K562 (cell line): Measurements from ENCODE around the gene RABGAP1. TPM values are rescaled to one million over a fixed set of nuclear protein-coding genes. Genes with fewer than 3 reads are reported as not detected.

Experiments
- ATAC-seq: fragments of 200-7000 bp; cut with Tn5 transposase; 3 replicates; pipeline ENCODE4 v1.9.1; 2020; ENCODE audit warnings: moderate library complexity
- BruUV-seq: library from RNA; stranded (reverse); fragments of 400-500 nt; replicated peaks from 2 replicates; lab custom pipeline; 2021; lab: Mats Ljungman, UMichigan
- CTCF ChIA-PET: fragments of 300-600 bp; formaldehyde crosslinking; extraction: SDS; loops from one replicate; lab custom pipeline; 2021; ENCODE audit warnings: low intra/inter-chr PET ratio; lab: Yijun Ruan, JAX
- POLR2A ChIA-PET: fragments of 300-600, 350-650 bp; sonication (Branson Sonifier 250); formaldehyde crosslinking; extraction: SDS; loops from one replicate; lab custom pipeline; 2021; ENCODE audit warnings: antibody characterized with exemption, inconsistent platforms; lab: Yijun Ruan, JAX
- DNase-seq, 4 experiments: peaks; one replicate each; pipeline versions ENCODE4 v3.0.0 to v3.0.0-alpha.2; 2011 to 2018; ENCODE audit warnings: low spot score in 3 of 4, mixed read lengths in 3 of 4; ENCODE audit errors: extremely low read depth in 1 of 4
- FAIRE-seq: peaks from 2 replicates; lab custom pipeline; 2011; peaks lifted over from hg19 to GRCh38; lab: Jason Lieb, UNC
- H2AFZ ChIP-seq: 2 replicates; pipeline ENCODE4 v1.6.0; 2011; ENCODE audit warnings: low read depth, low read length, control low read depth, inconsistent platforms
- H3K27ac ChIP-seq: fragments of 200-600 bp; 3 replicates; pipeline ENCODE4 v1.8.0; 2011; ENCODE audit warnings: low read depth, mild to moderate bottlenecking, control low read depth, inconsistent platforms, low read length, moderate library complexity, mixed read lengths; ENCODE audit errors: extremely low read depth
- H3K27me3 ChIP-seq, 2 experiments: fragments of 300-600 bp in 1 of 2; 2 replicates in 1 of 2; 3 replicates in 1 of 2; pipeline versions ENCODE4 v1.6.0 to v1.8.0; 2011; ENCODE audit warnings: inconsistent platforms in 2 of 2, low read length in 2 of 2, mild to moderate bottlenecking in 1 of 2, mixed read lengths in 1 of 2, moderate library complexity in 1 of 2; ENCODE audit not compliant: control insufficient read depth in 2 of 2, insufficient read depth in 2 of 2
- H3K36me3 ChIP-seq: fragments of 300-600 bp; 3 replicates; pipeline ENCODE4 v1.8.0; 2011; ENCODE audit warnings: mild to moderate bottlenecking, low read length, inconsistent platforms; ENCODE audit not compliant: control insufficient read depth, insufficient read depth
- H3K4me1 ChIP-seq, 2 experiments: fragments of 200-600 bp in 1 of 2; replicated peaks in 1 of 2; 2 replicates in 1 of 2; 3 replicates in 1 of 2; pipeline versions ENCODE4 v1.5.1 to v1.8.0; 2011; ENCODE audit warnings: inconsistent platforms in 2 of 2, low read length in 2 of 2, mild to moderate bottlenecking in 1 of 2, mixed read lengths in 1 of 2, moderate library complexity in 1 of 2; ENCODE audit not compliant: control insufficient read depth in 2 of 2, insufficient read depth in 2 of 2
- H3K4me2 ChIP-seq: 2 replicates; pipeline ENCODE4 v1.6.1; 2011; ENCODE audit warnings: low read length, control low read depth, inconsistent platforms, mixed read lengths; ENCODE audit not compliant: insufficient read depth
- H3K4me3 ChIP-seq: fragments of 200-600 bp; sonication (generic), shearing (Covaris generic); 2 replicates; pipeline ENCODE4 v1.5.1; 2016; ENCODE audit warnings: control low read depth, inconsistent platforms
- H3K79me2 ChIP-seq: fragments of 200-600 bp; 3 replicates; pipeline ENCODE4 v1.8.0; 2011; ENCODE audit warnings: low read length, inconsistent platforms; ENCODE audit not compliant: control insufficient read depth, insufficient read depth
- H3K9ac ChIP-seq, 2 experiments: 2 replicates each; pipeline versions ENCODE4 v1.6.0 to v1.6.1; 2011; ENCODE audit warnings: low read depth in 2 of 2, low read length in 2 of 2, control low read depth in 1 of 2, inconsistent platforms in 1 of 2, mild to moderate bottlenecking in 1 of 2, mixed read lengths in 1 of 2; ENCODE audit not compliant: insufficient read depth in 1 of 2
- H3K9me1 ChIP-seq: one replicate; pipeline ENCODE4 v1.6.0; 2011; ENCODE audit warnings: inconsistent platforms, mild to moderate bottlenecking, low read length, moderate library complexity; ENCODE audit not compliant: control insufficient read depth, insufficient read depth
- H3K9me3 ChIP-seq: replicated peaks from 2 replicates; pipeline ENCODE4 v1.5.1; 2011; ENCODE audit warnings: low read depth, low read length, inconsistent platforms; ENCODE audit not compliant: control insufficient read depth, insufficient read depth
- H4K20me1 ChIP-seq: replicated peaks from 2 replicates; pipeline ENCODE4 v1.6.1; 2011; ENCODE audit warnings: low read length, inconsistent platforms, mixed read lengths; ENCODE audit not compliant: control insufficient read depth, insufficient read depth
- GATA2 ChIP-seq: sonication (generic); formaldehyde crosslinking; IDR thresholded peaks from 2 replicates; pipeline ENCODE4 v1.4.0; 2020; ENCODE audit warnings: mild to moderate bottlenecking, missing genetic modification reagents
- GATAD2B ChIP-seq: fragments of 450-650 bp; IDR thresholded peaks from 2 replicates; pipeline ENCODE4 v1.6.1; 2017; ENCODE audit warnings: mild to moderate bottlenecking, borderline replicate concordance
- GTF2F1 ChIP-seq: IDR thresholded peaks from 2 replicates; pipeline ENCODE4 v1.6.1; 2011; ENCODE audit warnings: low read depth, low read length, improper control_type of control experiment
- PHF21A ChIP-seq: fragments of 450-650 bp; IDR thresholded peaks from 2 replicates; pipeline ENCODE4 v1.6.1; 2017; ENCODE audit warnings: low read depth, borderline replicate concordance
- RBM34 ChIP-seq: fragments of 200-400 bp; formaldehyde crosslinking; IDR thresholded peaks from 2 replicates; pipeline ENCODE4 v1.6.1; 2018; ENCODE audit warnings: low read length, borderline replicate concordance; ENCODE audit not compliant: insufficient read depth
- SRSF9 ChIP-seq: fragments of 200-400 bp; formaldehyde crosslinking; IDR thresholded peaks from 2 replicates; pipeline ENCODE4 v1.6.1; 2017; ENCODE audit warnings: low read depth, low read length, borderline replicate concordance
- ZNF24 ChIP-seq: fragments of 450-650 bp; IDR thresholded peaks from 2 replicates; pipeline ENCODE4 v1.6.1; 2016
- WGBS: fragments of 100-300 bp; shearing (Covaris generic); methylation state at CpG from one replicate; pipeline ENCODE4 v1.1.6; 2016; ENCODE audit warnings: low coverage, mixed read lengths; ENCODE audit not compliant: insufficient coverage; ENCODE audit errors: missing lambda C conversion rate; 5-methylcytosine and 5-hydroxymethylcytosine counted together
- in situ Hi-C: fragments of 300-500 bp; cut with MboI; formaldehyde crosslinking; loops from 4 replicates; pipeline ENCODE4 v1.15.0; 2018; ENCODE audit warnings: inconsistent platforms, mixed read lengths
- intact Hi-C: fragments of 100-400 bp; cut with micrococcal nuclease; formaldehyde crosslinking; loops from 2 replicates; pipeline ENCODE4 v1.14.2; 2022
- polyA plus RNA-seq, 8 experiments: library from polyadenylated mRNA; depleted of rRNA in 4 of 8; stranded (reverse) in 5 of 8; unstranded in 3 of 8; fragments of >200 nt; fragmentation: Nextera tagmentation in 2 of 8; fragmentation: Illumina TruSeq in 1 of 8; extraction: Ambion mirVana in 2 of 8; extraction: Trizol in 1 of 8; gene quantifications; 2 replicates each; pipeline versions ENCODE4 v1.2.1 to v1.2.3, GENCODE V29; 2011 to 2014; ENCODE audit warnings: inconsistent platforms in 1 of 8, missing spikeins in 1 of 8
- total RNA-seq, 7 experiments: library from RNA; depleted of rRNA in 6 of 7; stranded (reverse); fragments of >200 nt in 6 of 7; fragmentation: Illumina TruSeq in 2 of 7; extraction: Trizol in 2 of 7; gene quantifications; 2 replicates each; pipeline versions ENCODE4 v1.2.1 to v1.2.3, GENCODE V29; 2011 to 2021; ENCODE audit warnings: low replicate concordance in 1 of 7
- TF ChIP-seq, protein P1 (sequence below): fragments of 450-650 bp; IDR thresholded peaks from 2 replicates; pipeline ENCODE4 v1.6.1; 2016; ENCODE audit warnings: borderline replicate concordance
- TF ChIP-seq, protein P2 (sequence below): fragments of 450-650 bp; IDR thresholded peaks from 2 replicates; pipeline ENCODE4 v1.6.1; 2016; ENCODE audit warnings: low read depth, mild to moderate bottlenecking, moderate library complexity
- TF ChIP-seq, protein P3 (sequence below): fragments of 450-650 bp; IDR thresholded peaks from 2 replicates; pipeline ENCODE4 v1.6.1; 2014; ENCODE audit warnings: low read depth, mild to moderate bottlenecking, moderate library complexity, borderline replicate concordance
- TF ChIP-seq, protein P4 (sequence below): fragments of 450-650 bp; IDR thresholded peaks from 2 replicates; pipeline ENCODE4 v1.7.1; 2018; ENCODE audit warnings: mild to moderate bottlenecking, low read depth; ENCODE audit not compliant: partially characterized antibody
- TF ChIP-seq, protein P5 (sequence below): fragments of 250-450 bp; sonication (Bioruptor Pico); IDR thresholded peaks from 2 replicates; pipeline ENCODE4 v1.5.1; 2021; ENCODE audit warnings: mild to moderate bottlenecking

Gene RABGAP1
- total and polyA plus RNA-seq, 9 of the 15 experiments (the other 6 are each of a cell fraction or from before 2014, with no cell fraction given), result 1.5 to 22.7 (median 13.1) TPM

DNA sequence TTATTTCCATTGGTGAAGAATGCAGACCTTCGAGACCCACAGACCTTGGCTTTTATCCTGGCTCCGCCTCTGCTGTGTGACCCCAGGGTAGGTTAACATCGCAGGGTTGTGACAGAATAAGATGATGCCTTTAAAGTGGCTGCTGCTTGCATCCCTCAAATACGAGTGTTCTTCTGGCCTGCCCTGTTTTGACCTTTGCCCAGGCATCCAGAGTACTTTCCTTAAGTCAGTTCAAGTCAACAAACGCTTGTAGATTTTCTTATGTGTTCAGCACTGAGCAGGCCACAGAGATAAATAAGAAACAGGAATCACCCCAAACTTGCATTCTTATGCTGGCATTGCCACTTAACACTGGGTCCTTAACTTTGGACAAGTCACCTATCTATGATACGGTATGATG is 142.9 kb downstream of the RABGAP1 start (continued):
- TF ChIP-seq, protein P1, sequence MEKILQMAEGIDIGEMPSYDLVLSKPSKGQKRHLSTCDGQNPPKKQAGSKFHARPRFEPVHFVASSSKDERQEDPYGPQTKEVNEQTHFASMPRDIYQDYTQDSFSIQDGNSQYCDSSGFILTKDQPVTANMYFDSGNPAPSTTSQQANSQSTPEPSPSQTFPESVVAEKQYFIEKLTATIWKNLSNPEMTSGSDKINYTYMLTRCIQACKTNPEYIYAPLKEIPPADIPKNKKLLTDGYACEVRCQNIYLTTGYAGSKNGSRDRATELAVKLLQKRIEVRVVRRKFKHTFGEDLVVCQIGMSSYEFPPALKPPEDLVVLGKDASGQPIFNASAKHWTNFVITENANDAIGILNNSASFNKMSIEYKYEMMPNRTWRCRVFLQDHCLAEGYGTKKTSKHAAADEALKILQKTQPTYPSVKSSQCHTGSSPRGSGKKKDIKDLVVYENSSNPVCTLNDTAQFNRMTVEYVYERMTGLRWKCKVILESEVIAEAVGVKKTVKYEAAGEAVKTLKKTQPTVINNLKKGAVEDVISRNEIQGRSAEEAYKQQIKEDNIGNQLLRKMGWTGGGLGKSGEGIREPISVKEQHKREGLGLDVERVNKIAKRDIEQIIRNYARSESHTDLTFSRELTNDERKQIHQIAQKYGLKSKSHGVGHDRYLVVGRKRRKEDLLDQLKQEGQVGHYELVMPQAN, result no peak
- no peak for TF ChIP-seq GTF2F1
- no peak for TF ChIP-seq RBM34
- TF ChIP-seq, protein P2, sequence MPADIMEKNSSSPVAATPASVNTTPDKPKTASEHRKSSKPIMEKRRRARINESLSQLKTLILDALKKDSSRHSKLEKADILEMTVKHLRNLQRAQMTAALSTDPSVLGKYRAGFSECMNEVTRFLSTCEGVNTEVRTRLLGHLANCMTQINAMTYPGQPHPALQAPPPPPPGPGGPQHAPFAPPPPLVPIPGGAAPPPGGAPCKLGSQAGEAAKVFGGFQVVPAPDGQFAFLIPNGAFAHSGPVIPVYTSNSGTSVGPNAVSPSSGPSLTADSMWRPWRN, result no peak

DNA sequence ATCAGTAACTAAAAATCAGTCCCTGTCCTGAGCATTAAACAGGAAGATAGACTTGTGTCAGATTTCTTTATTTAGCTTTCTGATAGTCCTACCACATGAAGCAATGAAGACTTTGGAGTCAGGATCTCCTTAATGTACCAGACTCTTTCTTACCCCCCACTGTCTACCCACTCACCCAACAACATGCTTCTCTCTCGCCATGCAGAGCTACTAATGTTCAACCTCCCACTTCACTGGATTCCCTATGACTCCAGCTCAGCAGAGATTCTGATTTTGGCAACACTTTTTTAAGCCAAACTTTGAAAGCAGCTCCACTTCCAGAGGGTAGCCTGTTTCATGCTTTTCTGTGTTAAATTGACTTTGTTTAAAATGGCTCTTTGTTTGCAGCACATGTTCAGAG is 143.4 kb downstream of the RABGAP1 start:
- no peaks in the 10 kb centered on the region for H4K20me1 ChIP-seq
- H3K79me2 ChIP-seq, result no peaks in the 10 kb centered on the region
- H3K4me1 ChIP-seq, result no peaks in the 10 kb centered on the region; a peak in 1 of 5 replicates
- ChIA-PET CTCF (interaction anchor here (0.6 kb wide), 1 partner anchor 17 kb away, joined by 3 read pairs; no protein-coding TSS in a partner anchor), POLR2A (interaction anchor here (0.7 kb wide), 1 partner anchor 266 kb away, joined by 3 read pairs; no protein-coding TSS in a partner anchor)
- H3K9ac ChIP-seq, result no peak overlapping the region
- peaks cover 22% of the 10 kb centered on the region; the same call in 2 of the 3 replicates for H3K36me3 ChIP-seq
- H3K9me1 ChIP-seq, result no peaks in the 10 kb centered on the region
- DNase-seq, result no peak
- H3K4me3 ChIP-seq, result no peak overlapping the region
- H3K9me3 ChIP-seq, result no peaks in the 10 kb centered on the region
- intact Hi-C loops, result loop anchor here (10.0 kb wide), 1 partner anchor 141 kb away; no protein-coding TSS in a partner anchor
- H3K27ac ChIP-seq, result no peak overlapping the region
- H2AFZ ChIP-seq, result no peak overlapping the region
- H3K4me2 ChIP-seq, result no peak overlapping the region
- in situ Hi-C loops, result loop anchor here (5.0 kb wide), 1 partner anchor 268 kb away; no protein-coding TSS in a partner anchor
- ATAC-seq, result no peak
- no TSS peak for BruUV-seq
- no peak for FAIRE-seq
- H3K27me3 ChIP-seq, result no peaks in the 10 kb centered on the region
- WGBS, result 92% methylated on average over 1 of the region's 1 CpG
- TF ChIP-seq ZNF24 (no peak), GATA2 (no peak), SRSF9 (no peak), GATAD2B (no peak), PHF21A (no peak)
- TF ChIP-seq, protein P3, sequence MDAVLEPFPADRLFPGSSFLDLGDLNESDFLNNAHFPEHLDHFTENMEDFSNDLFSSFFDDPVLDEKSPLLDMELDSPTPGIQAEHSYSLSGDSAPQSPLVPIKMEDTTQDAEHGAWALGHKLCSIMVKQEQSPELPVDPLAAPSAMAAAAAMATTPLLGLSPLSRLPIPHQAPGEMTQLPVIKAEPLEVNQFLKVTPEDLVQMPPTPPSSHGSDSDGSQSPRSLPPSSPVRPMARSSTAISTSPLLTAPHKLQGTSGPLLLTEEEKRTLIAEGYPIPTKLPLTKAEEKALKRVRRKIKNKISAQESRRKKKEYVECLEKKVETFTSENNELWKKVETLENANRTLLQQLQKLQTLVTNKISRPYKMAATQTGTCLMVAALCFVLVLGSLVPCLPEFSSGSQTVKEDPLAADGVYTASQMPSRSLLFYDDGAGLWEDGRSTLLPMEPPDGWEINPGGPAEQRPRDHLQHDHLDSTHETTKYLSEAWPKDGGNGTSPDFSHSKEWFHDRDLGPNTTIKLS, result no peak
- TF ChIP-seq, protein P4, sequence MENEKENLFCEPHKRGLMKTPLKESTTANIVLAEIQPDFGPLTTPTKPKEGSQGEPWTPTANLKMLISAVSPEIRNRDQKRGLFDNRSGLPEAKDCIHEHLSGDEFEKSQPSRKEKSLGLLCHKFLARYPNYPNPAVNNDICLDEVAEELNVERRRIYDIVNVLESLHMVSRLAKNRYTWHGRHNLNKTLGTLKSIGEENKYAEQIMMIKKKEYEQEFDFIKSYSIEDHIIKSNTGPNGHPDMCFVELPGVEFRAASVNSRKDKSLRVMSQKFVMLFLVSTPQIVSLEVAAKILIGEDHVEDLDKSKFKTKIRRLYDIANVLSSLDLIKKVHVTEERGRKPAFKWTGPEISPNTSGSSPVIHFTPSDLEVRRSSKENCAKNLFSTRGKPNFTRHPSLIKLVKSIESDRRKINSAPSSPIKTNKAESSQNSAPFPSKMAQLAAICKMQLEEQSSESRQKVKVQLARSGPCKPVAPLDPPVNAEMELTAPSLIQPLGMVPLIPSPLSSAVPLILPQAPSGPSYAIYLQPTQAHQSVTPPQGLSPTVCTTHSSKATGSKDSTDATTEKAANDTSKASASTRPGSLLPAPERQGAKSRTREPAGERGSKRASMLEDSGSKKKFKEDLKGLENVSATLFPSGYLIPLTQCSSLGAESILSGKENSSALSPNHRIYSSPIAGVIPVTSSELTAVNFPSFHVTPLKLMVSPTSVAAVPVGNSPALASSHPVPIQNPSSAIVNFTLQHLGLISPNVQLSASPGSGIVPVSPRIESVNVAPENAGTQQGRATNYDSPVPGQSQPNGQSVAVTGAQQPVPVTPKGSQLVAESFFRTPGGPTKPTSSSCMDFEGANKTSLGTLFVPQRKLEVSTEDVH, result no peak
- TF ChIP-seq, protein P5, sequence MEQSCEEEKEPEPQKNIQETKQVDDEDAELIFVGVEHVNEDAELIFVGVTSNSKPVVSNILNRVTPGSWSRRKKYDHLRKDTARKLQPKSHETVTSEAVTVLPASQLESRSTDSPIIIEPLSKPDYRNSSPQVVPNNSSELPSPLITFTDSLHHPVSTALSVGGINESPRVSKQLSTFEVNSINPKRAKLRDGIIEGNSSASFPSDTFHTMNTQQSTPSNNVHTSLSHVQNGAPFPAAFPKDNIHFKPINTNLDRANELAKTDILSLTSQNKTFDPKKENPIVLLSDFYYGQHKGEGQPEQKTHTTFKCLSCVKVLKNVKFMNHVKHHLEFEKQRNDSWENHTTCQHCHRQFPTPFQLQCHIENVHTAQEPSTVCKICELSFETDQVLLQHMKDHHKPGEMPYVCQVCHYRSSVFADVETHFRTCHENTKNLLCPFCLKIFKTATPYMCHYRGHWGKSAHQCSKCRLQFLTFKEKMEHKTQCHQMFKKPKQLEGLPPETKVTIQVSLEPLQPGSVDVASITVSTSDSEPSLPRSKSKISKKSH (CRISPR knock-in tag), result no peak
